GM12878 (cell line): ENCODE results near the gene MICB. TPM values are rescaled to one million over a fixed set of nuclear protein-coding genes. Genes with fewer than 3 reads are reported as not detected.

Source experiments
- CHD4 ChIP-seq: fragments of 200-600 bp; sonication (generic); IDR thresholded peaks from 2 replicates; pipeline ENCODE4 v1.6.1; 2016; ENCODE audit warnings: mild to moderate bottlenecking
- RCOR1 ChIP-seq: conservative IDR thresholded peaks from 2 replicates; pipeline ENCODE4 v1.6.1; 2012; ENCODE audit warnings: low read depth, low read length, improper control_type of control experiment
- SMAD1 ChIP-seq: fragments of 450-650 bp; IDR thresholded peaks from 2 replicates; pipeline ENCODE4 v1.6.1; 2018; ENCODE audit warnings: mild to moderate bottlenecking, low read depth; ENCODE audit not compliant: partially characterized antibody
- polyA plus RNA-seq, 11 experiments: library from polyadenylated mRNA; depleted of rRNA in 4 of 11; unstranded in 6 of 11; stranded (reverse) in 5 of 11; fragments of >200 nt; fragmentation: Nextera tagmentation in 4 of 11; fragmentation: Illumina TruSeq in 1 of 11; extraction: Ambion mirVana in 4 of 11; extraction: Trizol in 1 of 11; gene quantifications; 1 replicate in 1 of 11; 2 replicates in 10 of 11; pipeline versions ENCODE4 v1.2.1 to v1.2.3, GENCODE V29; 2011 to 2016; ENCODE audit warnings: inconsistent platforms in 2 of 11, missing spikeins in 2 of 11, low read depth in 1 of 11
- total RNA-seq, 4 experiments: library from RNA; depleted of rRNA in 3 of 4; stranded (reverse); fragments of >200 nt in 3 of 4; fragmentation: Illumina TruSeq in 1 of 4; extraction: Trizol in 1 of 4; gene quantifications; 2 replicates each; pipeline versions ENCODE4 v1.2.1 to v1.2.3, GENCODE V29; 2013 to 2021
- TF ChIP-seq, protein P1 (sequence below): fragments of 450-650 bp; IDR thresholded peaks from 2 replicates; pipeline ENCODE4 v1.6.1; 2017; ENCODE audit warnings: mild to moderate bottlenecking, moderate library complexity
- TF ChIP-seq, protein P2 (sequence below): IDR thresholded peaks from 2 replicates; pipeline ENCODE4 v1.6.1; 2012; ENCODE audit warnings: mild to moderate bottlenecking, low read depth, low read length

Gene MICB
- total and polyA plus RNA-seq, 10 of the 15 experiments (the other 5 are each of a cell fraction or from before 2014, with no cell fraction given): 9.0 to 37.1 (median 17.8) TPM

DNA sequence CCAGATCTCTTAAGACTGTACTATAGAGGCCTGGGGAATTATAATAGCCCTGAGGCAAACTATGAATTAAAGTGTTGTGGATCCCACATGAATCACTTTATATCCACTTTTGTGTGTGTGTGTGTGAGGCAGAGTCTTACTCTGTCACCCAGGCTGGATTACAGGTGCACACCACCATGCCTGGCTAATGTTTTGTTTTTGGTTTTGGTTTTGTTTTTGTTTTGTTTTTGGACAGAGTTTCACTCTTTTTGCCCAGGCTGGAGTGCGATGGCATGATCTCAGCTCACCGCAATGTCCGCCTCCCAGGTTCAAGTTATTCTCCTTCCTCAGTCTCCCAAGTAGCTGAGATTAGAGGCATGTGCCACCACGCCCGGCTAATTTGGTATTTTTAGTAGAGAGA lies 32.2 kb upstream of the MICB start (continued):
- TF ChIP-seq, protein P1, sequence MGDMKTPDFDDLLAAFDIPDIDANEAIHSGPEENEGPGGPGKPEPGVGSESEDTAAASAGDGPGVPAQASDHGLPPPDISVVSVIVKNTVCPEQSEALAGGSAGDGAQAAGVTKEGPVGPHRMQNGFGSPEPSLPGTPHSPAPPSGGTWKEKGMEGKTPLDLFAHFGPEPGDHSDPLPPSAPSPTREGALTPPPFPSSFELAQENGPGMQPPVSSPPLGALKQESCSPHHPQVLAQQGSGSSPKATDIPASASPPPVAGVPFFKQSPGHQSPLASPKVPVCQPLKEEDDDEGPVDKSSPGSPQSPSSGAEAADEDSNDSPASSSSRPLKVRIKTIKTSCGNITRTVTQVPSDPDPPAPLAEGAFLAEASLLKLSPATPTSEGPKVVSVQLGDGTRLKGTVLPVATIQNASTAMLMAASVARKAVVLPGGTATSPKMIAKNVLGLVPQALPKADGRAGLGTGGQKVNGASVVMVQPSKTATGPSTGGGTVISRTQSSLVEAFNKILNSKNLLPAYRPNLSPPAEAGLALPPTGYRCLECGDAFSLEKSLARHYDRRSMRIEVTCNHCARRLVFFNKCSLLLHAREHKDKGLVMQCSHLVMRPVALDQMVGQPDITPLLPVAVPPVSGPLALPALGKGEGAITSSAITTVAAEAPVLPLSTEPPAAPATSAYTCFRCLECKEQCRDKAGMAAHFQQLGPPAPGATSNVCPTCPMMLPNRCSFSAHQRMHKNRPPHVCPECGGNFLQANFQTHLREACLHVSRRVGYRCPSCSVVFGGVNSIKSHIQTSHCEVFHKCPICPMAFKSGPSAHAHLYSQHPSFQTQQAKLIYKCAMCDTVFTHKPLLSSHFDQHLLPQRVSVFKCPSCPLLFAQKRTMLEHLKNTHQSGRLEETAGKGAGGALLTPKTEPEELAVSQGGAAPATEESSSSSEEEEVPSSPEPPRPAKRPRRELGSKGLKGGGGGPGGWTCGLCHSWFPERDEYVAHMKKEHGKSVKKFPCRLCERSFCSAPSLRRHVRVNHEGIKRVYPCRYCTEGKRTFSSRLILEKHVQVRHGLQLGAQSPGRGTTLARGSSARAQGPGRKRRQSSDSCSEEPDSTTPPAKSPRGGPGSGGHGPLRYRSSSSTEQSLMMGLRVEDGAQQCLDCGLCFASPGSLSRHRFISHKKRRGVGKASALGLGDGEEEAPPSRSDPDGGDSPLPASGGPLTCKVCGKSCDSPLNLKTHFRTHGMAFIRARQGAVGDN: no peak
- TF ChIP-seq SMAD1 (no peak), CHD4 (no peak), RCOR1 (no peak)
- TF ChIP-seq, protein P2, sequence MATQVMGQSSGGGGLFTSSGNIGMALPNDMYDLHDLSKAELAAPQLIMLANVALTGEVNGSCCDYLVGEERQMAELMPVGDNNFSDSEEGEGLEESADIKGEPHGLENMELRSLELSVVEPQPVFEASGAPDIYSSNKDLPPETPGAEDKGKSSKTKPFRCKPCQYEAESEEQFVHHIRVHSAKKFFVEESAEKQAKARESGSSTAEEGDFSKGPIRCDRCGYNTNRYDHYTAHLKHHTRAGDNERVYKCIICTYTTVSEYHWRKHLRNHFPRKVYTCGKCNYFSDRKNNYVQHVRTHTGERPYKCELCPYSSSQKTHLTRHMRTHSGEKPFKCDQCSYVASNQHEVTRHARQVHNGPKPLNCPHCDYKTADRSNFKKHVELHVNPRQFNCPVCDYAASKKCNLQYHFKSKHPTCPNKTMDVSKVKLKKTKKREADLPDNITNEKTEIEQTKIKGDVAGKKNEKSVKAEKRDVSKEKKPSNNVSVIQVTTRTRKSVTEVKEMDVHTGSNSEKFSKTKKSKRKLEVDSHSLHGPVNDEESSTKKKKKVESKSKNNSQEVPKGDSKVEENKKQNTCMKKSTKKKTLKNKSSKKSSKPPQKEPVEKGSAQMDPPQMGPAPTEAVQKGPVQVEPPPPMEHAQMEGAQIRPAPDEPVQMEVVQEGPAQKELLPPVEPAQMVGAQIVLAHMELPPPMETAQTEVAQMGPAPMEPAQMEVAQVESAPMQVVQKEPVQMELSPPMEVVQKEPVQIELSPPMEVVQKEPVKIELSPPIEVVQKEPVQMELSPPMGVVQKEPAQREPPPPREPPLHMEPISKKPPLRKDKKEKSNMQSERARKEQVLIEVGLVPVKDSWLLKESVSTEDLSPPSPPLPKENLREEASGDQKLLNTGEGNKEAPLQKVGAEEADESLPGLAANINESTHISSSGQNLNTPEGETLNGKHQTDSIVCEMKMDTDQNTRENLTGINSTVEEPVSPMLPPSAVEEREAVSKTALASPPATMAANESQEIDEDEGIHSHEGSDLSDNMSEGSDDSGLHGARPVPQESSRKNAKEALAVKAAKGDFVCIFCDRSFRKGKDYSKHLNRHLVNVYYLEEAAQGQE: no peak
